Measurements from ENCODE around the gene MACROD2. TPM values are rescaled to one million over a fixed set of nuclear protein-coding genes. Genes with fewer than 3 reads are reported as not detected.

Gene MACROD2
- total and polyA plus RNA-seq, 9 donors = 3.7 to 25.5 (median 7.8) TPM

DNA sequence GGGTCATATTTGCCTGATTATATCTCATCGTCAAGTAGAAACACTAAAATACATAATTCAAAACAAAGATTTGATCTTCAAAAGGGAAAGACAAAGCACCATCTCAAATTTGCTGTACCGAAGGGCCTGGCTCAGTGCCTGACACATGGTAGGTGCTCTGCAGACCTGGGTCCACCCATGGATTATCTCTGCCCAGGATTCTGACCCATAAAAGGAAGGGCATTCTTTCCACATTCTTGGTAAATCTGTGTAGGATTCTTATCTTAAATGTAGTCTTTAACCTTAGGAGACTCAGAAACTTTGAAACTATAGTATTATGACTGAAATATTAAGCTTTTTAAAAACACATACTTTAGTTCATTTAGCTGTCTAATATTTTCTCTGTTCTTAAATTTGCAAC, 616.2 kb downstream of the MACROD2 start:
- no peak for DNase-seq
- Histone ChIP-seq H3K4me1 (ENCODE audit: insufficient read depth) (no peaks in the 10 kb centered on the region), H3K27me3 (no peaks in the 10 kb centered on the region), H3K9me3 (no peaks in the 10 kb centered on the region), H3K36me3 (no peaks in the 10 kb centered on the region), H3K4me3 (no peak overlapping the region), H3K27ac (no peak overlapping the region)
- TF ChIP-seq, protein P1, sequence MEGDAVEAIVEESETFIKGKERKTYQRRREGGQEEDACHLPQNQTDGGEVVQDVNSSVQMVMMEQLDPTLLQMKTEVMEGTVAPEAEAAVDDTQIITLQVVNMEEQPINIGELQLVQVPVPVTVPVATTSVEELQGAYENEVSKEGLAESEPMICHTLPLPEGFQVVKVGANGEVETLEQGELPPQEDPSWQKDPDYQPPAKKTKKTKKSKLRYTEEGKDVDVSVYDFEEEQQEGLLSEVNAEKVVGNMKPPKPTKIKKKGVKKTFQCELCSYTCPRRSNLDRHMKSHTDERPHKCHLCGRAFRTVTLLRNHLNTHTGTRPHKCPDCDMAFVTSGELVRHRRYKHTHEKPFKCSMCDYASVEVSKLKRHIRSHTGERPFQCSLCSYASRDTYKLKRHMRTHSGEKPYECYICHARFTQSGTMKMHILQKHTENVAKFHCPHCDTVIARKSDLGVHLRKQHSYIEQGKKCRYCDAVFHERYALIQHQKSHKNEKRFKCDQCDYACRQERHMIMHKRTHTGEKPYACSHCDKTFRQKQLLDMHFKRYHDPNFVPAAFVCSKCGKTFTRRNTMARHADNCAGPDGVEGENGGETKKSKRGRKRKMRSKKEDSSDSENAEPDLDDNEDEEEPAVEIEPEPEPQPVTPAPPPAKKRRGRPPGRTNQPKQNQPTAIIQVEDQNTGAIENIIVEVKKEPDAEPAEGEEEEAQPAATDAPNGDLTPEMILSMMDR (IDR thresholded peaks at IDR 0.05) = no peak
- TF ChIP-seq POLR2A (IDR thresholded peaks at IDR 0.05) (no peak), EP300 (IDR thresholded peaks at IDR 0.05) (no peak)
- WGBS, 3 donors = 87 to 93% (median 90%) methylated on average over 2 of the region's 2 CpGs
- intact Hi-C loops (cut with DNase I) = no loop called here

DNA sequence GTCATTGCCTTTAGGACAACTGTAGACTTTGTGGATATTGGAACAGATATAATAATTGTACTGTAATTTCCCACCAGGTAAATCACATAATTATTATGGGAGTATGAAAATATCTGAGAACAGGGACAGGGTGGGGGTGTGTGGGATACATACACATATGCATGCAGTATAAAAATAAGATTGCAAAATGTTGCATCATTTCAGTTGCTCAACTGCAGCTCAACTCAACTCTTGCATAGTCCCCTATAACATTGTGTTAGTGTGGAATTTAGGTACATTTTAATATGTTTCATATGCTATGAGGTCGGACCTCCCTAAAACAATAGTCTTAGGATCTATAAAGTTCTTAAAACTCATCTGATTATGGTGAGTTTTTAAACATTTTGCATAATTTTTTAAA, 617.1 kb downstream of the MACROD2 start:
- no peak for DNase-seq
- intact Hi-C loops (cut with DNase I) = no loop called here
- Histone ChIP-seq H3K36me3 (no peaks in the 10 kb centered on the region), H3K4me3 (no peak overlapping the region), H3K27ac (no peak overlapping the region), H3K9me3 (no peaks in the 10 kb centered on the region), H3K4me1 (ENCODE audit: insufficient read depth) (no peaks in the 10 kb centered on the region), H3K27me3 (no peaks in the 10 kb centered on the region)
- TF ChIP-seq, protein P1 (IDR thresholded peaks at IDR 0.05) = no peak
- TF ChIP-seq POLR2A (IDR thresholded peaks at IDR 0.05) = no peak
- no peak for TF ChIP-seq EP300 (IDR thresholded peaks at IDR 0.05)
- 44 to 92% (median 84%) methylated on average over 1 of the region's 1 CpG for WGBS, 3 donors

DNA sequence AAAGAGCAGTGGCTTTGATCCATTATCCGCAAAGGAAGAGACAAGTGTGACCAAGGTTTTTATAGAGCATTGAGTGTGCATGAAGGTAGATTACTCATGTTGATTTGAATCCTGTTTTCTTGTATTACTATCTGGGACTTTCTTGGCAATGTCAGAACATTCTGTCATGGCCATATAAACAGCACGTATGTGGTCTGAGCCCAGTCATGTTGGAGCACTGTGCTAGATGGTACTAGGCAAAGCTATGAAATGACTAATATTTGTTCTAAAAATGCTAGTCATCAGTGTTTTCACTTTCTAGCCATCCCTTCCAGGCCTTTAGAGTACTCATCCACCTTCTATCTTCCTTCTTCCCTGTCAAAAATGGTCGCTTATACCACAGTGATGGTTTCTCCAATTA, 620.7 kb downstream of the MACROD2 start:
- H3K4me1 ChIP-seq (ENCODE audit: insufficient read depth) = no peaks in the 10 kb centered on the region
- intact Hi-C loops (cut with DNase I) = no loop called here

DNA sequence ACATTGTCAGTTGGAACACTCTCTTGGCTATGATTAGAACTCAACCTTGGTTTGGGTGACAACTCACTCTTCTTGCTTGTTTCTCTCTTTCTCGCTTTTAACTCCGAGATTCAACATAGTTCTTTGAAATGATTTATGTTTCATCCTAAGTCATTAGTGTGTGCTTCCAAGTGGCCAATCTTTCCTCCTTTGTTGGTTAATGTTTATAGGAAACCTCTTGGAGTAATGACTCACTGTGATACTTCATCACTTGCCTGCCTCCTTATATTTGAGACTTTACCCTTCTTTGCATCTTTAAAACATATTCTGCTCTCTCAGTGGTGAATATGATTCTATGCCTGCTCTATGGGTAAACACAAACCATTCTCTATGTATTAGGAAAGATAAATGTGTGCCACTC, 621.8 kb downstream of the MACROD2 start:
- DNase-seq = no peak
- H3K27me3 ChIP-seq = no peaks in the 10 kb centered on the region

More for the DNA sequence above, 620.7 kb downstream of the MACROD2 start:
- H3K4me3 ChIP-seq = no peak overlapping the region
- H3K27me3 ChIP-seq = no peaks in the 10 kb centered on the region
- no peaks in the 10 kb centered on the region for H3K36me3 ChIP-seq
- DNase-seq = no peak
- TF ChIP-seq POLR2A (IDR thresholded peaks at IDR 0.05) (no peak), EP300 (IDR thresholded peaks at IDR 0.05) (no peak)
- TF ChIP-seq, protein P1 (IDR thresholded peaks at IDR 0.05) = no peak
- H3K27ac ChIP-seq = no peak overlapping the region
- H3K9me3 ChIP-seq = no peaks in the 10 kb centered on the region
- WGBS, 3 donors = 93 to 95% (median 94%) methylated on average over 3 of the region's 3 CpGs

More for the DNA sequence above, 621.8 kb downstream of the MACROD2 start:
- WGBS, 3 donors = 70 to 78% (median 78%) methylated on average over 2 of the region's 2 CpGs
- no peaks in the 10 kb centered on the region for H3K9me3 ChIP-seq
- no peak for TF ChIP-seq EP300 (IDR thresholded peaks at IDR 0.05)
- TF ChIP-seq, protein P1 (IDR thresholded peaks at IDR 0.05) = no peak
- no peak for TF ChIP-seq POLR2A (IDR thresholded peaks at IDR 0.05)
- H3K4me3 ChIP-seq = no peak overlapping the region
- peaks cover 1% of the 10 kb centered on the region for H3K4me1 ChIP-seq (ENCODE audit: insufficient read depth)
- H3K36me3 ChIP-seq = no peaks in the 10 kb centered on the region
- H3K27ac ChIP-seq = no peak overlapping the region
- intact Hi-C loops (cut with DNase I) = no loop called here

Measured in ovary (tissue), 9 donors.